ENCODE measurements around the gene SERINC2.

GRCh38 chr1:31372751-31373055 lies 40.3 kb upstream of the SERINC2 start:
- TF ChIP-seq REST (IDR thresholded peaks at IDR 0.05; ENCODE audit: insufficient read depth in 1 of 2, low read depth in 2 of 2, low read length in 1 of 2) (no peak), POLR2AphosphoS5 (IDR thresholded peaks at IDR 0.05; ENCODE audit: low read depth, low read length) (no peak), CTCF (IDR thresholded peaks at IDR 0.05) (no peak)

Measured in Panc1 (cell line).